Neural crest cell (in vitro differentiated cells): ENCODE measurements around the gene PPP2R3B. TPM values are rescaled to one million over a fixed set of nuclear protein-coding genes. Genes with fewer than 3 reads are reported as not detected.

Experiments used
- DNase-seq: peaks from one replicate; pipeline ENCODE4 v3.0.0; 2021; ENCODE audit warnings: low read depth, mixed read lengths, low spot score
- H3K27ac Mint-ChIP-seq: one replicate; pipeline ENCODE4 v1.8.0; 2021; ENCODE audit warnings: mild to moderate bottlenecking, mixed read lengths; ENCODE audit not compliant: unreplicated experiment
- H3K27me3 Mint-ChIP-seq: 2 replicates; pipeline ENCODE4 v1.8.0; 2021; ENCODE audit warnings: low read depth, mild to moderate bottlenecking, mixed read lengths
- H3K36me3 Mint-ChIP-seq: 2 replicates; pipeline ENCODE4 v1.8.0; 2021; ENCODE audit warnings: low read depth, mild to moderate bottlenecking, mixed read lengths
- H3K4me1 Mint-ChIP-seq: 2 replicates; pipeline ENCODE4 v1.8.0; 2021; ENCODE audit warnings: mixed read lengths
- H3K4me3 Mint-ChIP-seq: one replicate; pipeline ENCODE4 v1.8.0; 2021; ENCODE audit warnings: mild to moderate bottlenecking, mixed read lengths
- H3K9me3 Mint-ChIP-seq: 2 replicates; pipeline ENCODE4 v1.8.0; 2021; ENCODE audit warnings: mixed read lengths
- total RNA-seq: library from RNA; stranded (reverse); gene quantifications from 2 replicates; pipeline ENCODE4 v1.2.1, GENCODE V29; 2021
- TF ChIP-seq, protein P1 (sequence below): fragments of 200-600 bp; sonication (generic); conservative IDR thresholded peaks from 2 replicates; pipeline ENCODE4 v1.5.0; 2021; ENCODE audit warnings: antibody characterized with exemption, mild to moderate bottlenecking

Gene PPP2R3B
- total RNA-seq, 1 donor from 2014 or later: 96.5 TPM

DNA sequence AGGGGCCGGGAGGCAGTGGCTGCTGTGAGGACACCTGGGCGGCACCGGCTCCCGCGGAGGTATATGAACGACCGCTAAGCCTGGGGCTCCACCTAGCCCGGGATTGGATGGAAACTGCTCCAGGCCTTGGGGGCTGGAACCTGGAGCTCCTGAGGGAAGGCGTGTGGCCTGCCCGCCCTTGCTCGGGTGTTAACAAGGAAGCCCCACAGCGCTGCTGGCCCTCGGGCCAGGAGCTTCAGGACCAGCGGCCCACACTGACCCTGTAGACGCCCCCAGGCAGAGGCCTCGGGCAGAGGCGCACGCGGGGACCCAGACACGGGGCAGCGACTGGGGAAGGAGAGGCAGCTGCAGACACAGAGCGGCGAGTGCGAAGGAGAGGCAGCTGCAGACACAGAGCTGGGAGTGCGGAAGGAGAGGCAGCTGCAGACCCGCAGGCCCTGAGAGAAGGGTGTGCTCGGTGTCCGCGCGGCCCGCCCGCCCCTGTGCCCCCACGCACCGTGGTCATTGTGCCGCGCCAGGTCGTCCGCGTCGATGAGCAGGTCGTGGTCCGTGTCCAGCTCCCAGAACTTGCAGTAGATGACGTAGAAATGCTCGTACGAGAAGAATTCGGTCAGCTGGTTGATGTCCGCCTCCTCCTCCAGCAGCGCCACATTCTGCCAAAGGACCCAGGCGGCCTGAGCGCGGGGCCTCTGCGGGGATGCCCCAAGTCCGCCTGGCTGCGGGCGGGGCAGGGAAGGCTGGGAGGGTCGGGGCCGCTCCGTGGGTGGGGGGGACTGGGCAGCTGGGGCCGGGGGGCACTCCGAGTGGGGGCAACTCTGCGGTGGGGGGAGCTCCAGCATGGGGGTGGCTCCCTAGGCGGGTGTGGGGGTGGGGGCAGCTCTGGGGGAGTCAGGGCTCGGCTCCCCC is 41.4 kb downstream of the PPP2R3B start:
- H3K27me3 Mint-ChIP-seq: no peaks in the 10 kb centered on the region
- H3K4me3 Mint-ChIP-seq: no peak overlapping the region
- peaks cover 2% of the 10 kb centered on the region for H3K9me3 Mint-ChIP-seq
- no peak overlapping the region for H3K27ac Mint-ChIP-seq
- no peak for DNase-seq
- peaks cover 12% of the 10 kb centered on the region for H3K36me3 Mint-ChIP-seq
- peaks cover 19% of the 10 kb centered on the region for H3K4me1 Mint-ChIP-seq
- TF ChIP-seq, protein P1, sequence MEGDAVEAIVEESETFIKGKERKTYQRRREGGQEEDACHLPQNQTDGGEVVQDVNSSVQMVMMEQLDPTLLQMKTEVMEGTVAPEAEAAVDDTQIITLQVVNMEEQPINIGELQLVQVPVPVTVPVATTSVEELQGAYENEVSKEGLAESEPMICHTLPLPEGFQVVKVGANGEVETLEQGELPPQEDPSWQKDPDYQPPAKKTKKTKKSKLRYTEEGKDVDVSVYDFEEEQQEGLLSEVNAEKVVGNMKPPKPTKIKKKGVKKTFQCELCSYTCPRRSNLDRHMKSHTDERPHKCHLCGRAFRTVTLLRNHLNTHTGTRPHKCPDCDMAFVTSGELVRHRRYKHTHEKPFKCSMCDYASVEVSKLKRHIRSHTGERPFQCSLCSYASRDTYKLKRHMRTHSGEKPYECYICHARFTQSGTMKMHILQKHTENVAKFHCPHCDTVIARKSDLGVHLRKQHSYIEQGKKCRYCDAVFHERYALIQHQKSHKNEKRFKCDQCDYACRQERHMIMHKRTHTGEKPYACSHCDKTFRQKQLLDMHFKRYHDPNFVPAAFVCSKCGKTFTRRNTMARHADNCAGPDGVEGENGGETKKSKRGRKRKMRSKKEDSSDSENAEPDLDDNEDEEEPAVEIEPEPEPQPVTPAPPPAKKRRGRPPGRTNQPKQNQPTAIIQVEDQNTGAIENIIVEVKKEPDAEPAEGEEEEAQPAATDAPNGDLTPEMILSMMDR: no peak

DNA sequence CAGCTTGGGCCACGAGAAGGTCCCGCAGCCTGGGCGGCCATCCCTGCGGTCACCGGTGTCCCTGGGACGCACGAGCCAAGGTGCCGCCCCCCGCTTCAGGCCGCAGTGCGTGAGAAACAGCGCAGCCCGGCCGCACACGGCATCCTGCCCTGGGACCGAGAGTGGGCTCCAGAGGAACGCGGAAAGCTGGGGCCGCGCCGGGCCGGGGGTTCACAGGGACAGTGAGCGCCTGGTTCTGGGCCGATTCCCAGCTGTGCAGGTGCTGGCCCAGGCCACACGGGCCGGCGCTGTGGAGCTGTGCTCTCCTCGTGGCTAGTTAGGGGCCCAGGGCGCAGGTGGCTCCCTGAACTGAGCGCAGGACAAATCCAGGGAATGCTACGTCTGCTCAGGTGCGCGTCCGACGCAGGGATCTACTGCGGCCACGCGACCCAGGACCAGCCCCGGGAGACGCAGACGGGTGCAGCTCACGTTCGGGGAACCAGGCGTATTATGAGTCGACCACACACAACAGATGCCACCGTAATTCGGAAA is 42.3 kb downstream of the PPP2R3B start:
- Mint-ChIP-seq H3K4me3 (no peak overlapping the region), H3K9me3 (peaks cover 2% of the 10 kb centered on the region), H3K4me1 (peaks cover 11% of the 10 kb centered on the region), H3K27me3 (no peaks in the 10 kb centered on the region), H3K27ac (no peak overlapping the region), H3K36me3 (peaks cover 12% of the 10 kb centered on the region)
- no peak for DNase-seq
- TF ChIP-seq, protein P1: no peak

DNA sequence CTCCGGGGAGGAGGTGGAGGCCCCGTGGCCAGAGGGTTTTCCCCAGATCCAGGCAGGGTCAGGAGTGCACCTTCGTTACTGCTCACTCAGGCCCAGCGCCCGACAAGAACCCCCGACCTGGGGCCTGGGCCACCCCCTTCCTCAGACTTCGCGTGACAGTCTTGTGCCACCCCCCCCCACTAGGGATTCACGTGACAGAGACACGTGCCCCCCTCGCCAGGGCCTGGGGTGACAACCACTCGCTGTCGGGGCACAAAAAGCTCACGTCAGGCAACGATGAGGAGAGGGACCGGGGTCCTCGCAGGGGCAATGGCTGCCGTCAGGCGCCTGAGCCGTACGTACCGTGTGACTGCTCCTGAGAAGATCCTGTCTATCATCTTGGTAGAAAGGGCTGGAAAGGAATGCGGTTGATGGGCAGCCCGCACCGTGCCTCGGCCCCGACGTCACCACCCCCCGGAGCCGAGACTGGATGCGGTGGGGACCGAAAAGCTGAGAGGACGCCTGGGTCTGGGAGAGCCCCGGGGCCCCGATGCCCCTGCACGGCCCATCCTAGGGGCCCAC is 45.1 kb downstream of the PPP2R3B start:
- no peaks in the 10 kb centered on the region for H3K4me1 Mint-ChIP-seq
- peaks cover 28% of the 10 kb centered on the region for H3K36me3 Mint-ChIP-seq
- H3K4me3 Mint-ChIP-seq: no peak overlapping the region
- no peak for DNase-seq
- peaks cover 2% of the 10 kb centered on the region for H3K9me3 Mint-ChIP-seq
- TF ChIP-seq, protein P1: no peak
- H3K27me3 Mint-ChIP-seq: no peaks in the 10 kb centered on the region
- no peak overlapping the region for H3K27ac Mint-ChIP-seq

DNA sequence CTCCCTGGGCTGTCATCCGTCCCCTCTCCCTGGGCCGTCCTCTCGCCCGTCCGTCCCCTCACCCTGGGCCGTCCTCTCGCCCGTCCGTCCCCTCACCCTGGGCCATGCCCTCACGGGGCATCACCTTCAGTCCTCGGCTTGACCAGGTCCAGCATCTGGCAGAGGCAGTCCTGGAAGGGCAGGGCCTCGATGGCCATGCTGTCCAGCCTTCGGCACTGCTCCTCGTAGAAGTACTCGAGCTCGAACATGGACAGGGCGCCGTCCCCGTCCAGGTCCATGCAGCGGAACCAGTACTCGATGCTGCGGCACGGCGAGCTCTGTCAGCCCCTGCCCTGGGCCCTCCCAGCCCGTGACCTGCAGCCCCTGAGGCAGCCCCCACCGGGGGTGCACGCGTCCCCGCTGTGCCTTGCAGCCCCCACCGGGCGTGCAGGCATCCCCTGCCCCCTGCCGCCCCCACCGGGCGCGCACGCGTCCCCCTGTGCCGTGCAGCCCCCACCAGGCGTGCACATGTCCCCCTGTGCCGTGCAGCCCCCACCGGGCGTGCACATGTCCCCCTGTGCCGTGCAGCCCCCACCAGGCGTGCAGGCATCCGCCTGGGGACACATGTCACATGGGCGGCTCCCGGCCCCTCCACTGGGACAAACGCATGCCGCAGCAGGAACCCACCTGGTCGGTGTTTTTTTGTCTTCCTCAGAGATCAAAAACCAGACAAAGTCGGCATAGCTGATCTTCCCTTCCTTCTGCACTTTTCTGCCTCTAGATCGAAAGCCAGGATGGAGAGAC is 45.9 kb downstream of the PPP2R3B start:
- TF ChIP-seq, protein P1: no peak
- no peak overlapping the region for H3K27ac Mint-ChIP-seq
- no peaks in the 10 kb centered on the region for H3K4me1 Mint-ChIP-seq
- no peak for DNase-seq
- H3K27me3 Mint-ChIP-seq: no peaks in the 10 kb centered on the region
- no peak overlapping the region for H3K4me3 Mint-ChIP-seq
- peaks cover 35% of the 10 kb centered on the region for H3K36me3 Mint-ChIP-seq
- peaks cover 2% of the 10 kb centered on the region for H3K9me3 Mint-ChIP-seq

DNA sequence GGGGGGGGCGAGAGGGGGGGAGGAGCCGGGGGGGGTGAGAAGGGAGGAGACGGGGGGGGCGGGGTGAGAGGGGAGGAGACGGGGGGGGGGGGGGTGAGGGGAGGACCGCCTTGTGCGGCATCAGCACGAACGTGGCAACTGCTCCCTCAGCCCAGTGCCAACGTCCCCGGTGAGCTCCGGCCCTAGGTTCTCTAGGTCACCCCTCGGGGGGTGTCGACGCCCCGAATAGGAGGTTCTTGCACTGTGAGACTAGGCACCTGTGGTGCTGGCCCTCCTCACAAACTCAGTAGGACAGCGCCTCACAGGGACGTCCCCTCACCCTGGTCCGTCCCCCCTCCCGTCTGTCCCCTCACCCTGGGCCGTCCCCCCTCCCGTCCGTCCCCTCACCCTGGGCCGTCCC is 46.6 kb downstream of the PPP2R3B start:
- TF ChIP-seq, protein P1: no peak
- Mint-ChIP-seq H3K4me1 (no peaks in the 10 kb centered on the region), H3K27ac (no peak overlapping the region)

More for the DNA sequence above, 46.6 kb downstream of the PPP2R3B start:
- H3K36me3 Mint-ChIP-seq: peaks cover 37% of the 10 kb centered on the region
- no peak overlapping the region for H3K4me3 Mint-ChIP-seq
- DNase-seq: no peak
- H3K9me3 Mint-ChIP-seq: peaks cover 2% of the 10 kb centered on the region
- H3K27me3 Mint-ChIP-seq: no peaks in the 10 kb centered on the region
